ENCODE data around the gene POLR1B. TPM values are rescaled to one million over a fixed set of nuclear protein-coding genes. Genes with fewer than 3 reads are reported as not detected.

POLR1B gene
- total and polyA plus RNA-seq, 3 donors from 2014 or later: 26.9 to 59.2 (median 29.8) TPM

- H3K36me3 ChIP-seq (ENCODE audit: low read depth, missing control alignments): no peaks in the 10 kb centered on the region
- DNase-seq: peak; percentile 27
- H3K4me1 ChIP-seq: peaks cover 9% of the 10 kb centered on the region
- H3K9me3 ChIP-seq: no peaks in the 10 kb centered on the region
- TF ChIP-seq POLR2A (IDR thresholded peaks at IDR 0.05) (no peak), CTCF (IDR thresholded peaks at IDR 0.05) (no peak)
- H3K4me3 ChIP-seq: no peak overlapping the region
- WGBS, 2 donors: 59 to 69% methylated on average over 6 of the region's 6 CpGs
- H3K27me3 ChIP-seq: no peaks in the 10 kb centered on the region
- H3K27ac ChIP-seq: no peak overlapping the region
- intact Hi-C loops (cut with DNase I; ENCODE audit: low total_unique reads): no loop called here
Measured at GRCh38 chr2:112588611-112589045, 46.4 kb downstream of the POLR1B start.

GRCh38 chr2:112591413-112591812 is 49.1 kb downstream of the POLR1B start:
- H3K9me3 ChIP-seq: no peaks in the 10 kb centered on the region
- WGBS, 2 donors: 81 to 85% methylated on average over 5 of the region's 5 CpGs
- intact Hi-C loops (cut with DNase I; ENCODE audit: low total_unique reads): no loop called here
- no peak overlapping the region for H3K27ac ChIP-seq
- no peaks in the 10 kb centered on the region for H3K4me1 ChIP-seq
- H3K36me3 ChIP-seq (ENCODE audit: low read depth, missing control alignments): no peaks in the 10 kb centered on the region
- H3K27me3 ChIP-seq: no peaks in the 10 kb centered on the region
- no peak for DNase-seq
- TF ChIP-seq CTCF (IDR thresholded peaks at IDR 0.05): no peak
- TF ChIP-seq POLR2A (IDR thresholded peaks at IDR 0.05): no peak
- no peak overlapping the region for H3K4me3 ChIP-seq

- no peak overlapping the region for H3K4me3 ChIP-seq
- no peak overlapping the region for H3K27ac ChIP-seq
- H3K4me1 ChIP-seq: no peaks in the 10 kb centered on the region
- no peaks in the 10 kb centered on the region for H3K27me3 ChIP-seq
- intact Hi-C loops (cut with DNase I; ENCODE audit: low total_unique reads): no loop called here
- no peaks in the 10 kb centered on the region for H3K36me3 ChIP-seq (ENCODE audit: low read depth, missing control alignments)
- TF ChIP-seq CTCF (IDR thresholded peaks at IDR 0.05) (no peak), POLR2A (IDR thresholded peaks at IDR 0.05) (no peak)
- no peak for DNase-seq
- WGBS, 2 donors: 88 to 95% methylated on average over 4 of the region's 4 CpGs
- no peaks in the 10 kb centered on the region for H3K9me3 ChIP-seq
Measured at GRCh38 chr2:112593736-112594135, 51.5 kb downstream of the POLR1B start.

GRCh38 chr2:112597537-112598322 is 55.5 kb downstream of the POLR1B start:
- no peak for TF ChIP-seq POLR2A (IDR thresholded peaks at IDR 0.05)
- TF ChIP-seq CTCF (IDR thresholded peaks at IDR 0.05): no peak
- no peaks in the 10 kb centered on the region for H3K4me1 ChIP-seq
- no peaks in the 10 kb centered on the region for H3K36me3 ChIP-seq (ENCODE audit: low read depth, missing control alignments)
- no peak for DNase-seq
- H3K27me3 ChIP-seq: no peaks in the 10 kb centered on the region
- H3K4me3 ChIP-seq: no peak overlapping the region
- no peaks in the 10 kb centered on the region for H3K9me3 ChIP-seq
- intact Hi-C loops (cut with DNase I; ENCODE audit: low total_unique reads): no loop called here
- 91 to 96% methylated on average over 10 of the region's 10 CpGs for WGBS, 2 donors
- H3K27ac ChIP-seq: no peak overlapping the region

GRCh38 chr2:112600634-112601033 is 58.4 kb downstream of the POLR1B start:
- no peak for DNase-seq
- intact Hi-C loops (cut with DNase I; ENCODE audit: low total_unique reads): no loop called here
- no peaks in the 10 kb centered on the region for H3K36me3 ChIP-seq (ENCODE audit: low read depth, missing control alignments)
- H3K4me3 ChIP-seq: no peak overlapping the region
- no peak overlapping the region for H3K27ac ChIP-seq
- TF ChIP-seq CTCF (IDR thresholded peaks at IDR 0.05): no peak
- no peak for TF ChIP-seq POLR2A (IDR thresholded peaks at IDR 0.05)
- no peaks in the 10 kb centered on the region for H3K4me1 ChIP-seq
- no peaks in the 10 kb centered on the region for H3K9me3 ChIP-seq
- H3K27me3 ChIP-seq: no peaks in the 10 kb centered on the region
- 73 to 82% methylated on average over 3 of the region's 3 CpGs for WGBS, 2 donors

Data from testis (tissue), 3 donors.